Hepatocyte (in vitro differentiated cells): Measurements from ENCODE around the gene MGARP. TPM values are rescaled to one million over a fixed set of nuclear protein-coding genes. Genes with fewer than 3 reads are reported as not detected.

Experiments used
- DNase-seq: peaks from one replicate; pipeline ENCODE4 v3.0.0-alpha.2; 2016; ENCODE audit warnings: low spot score
- H2AFZ ChIP-seq: fragments of 200-600 bp; sonication (generic); 2 replicates; pipeline ENCODE4 v1.6.0; 2016; ENCODE audit warnings: antibody characterized with exemption, mild to moderate bottlenecking
- H3K27ac ChIP-seq: fragments of 200-600 bp; sonication (generic); 2 replicates; pipeline ENCODE4 v1.5.1; 2016; ENCODE audit warnings: mild to moderate bottlenecking
- H3K27me3 ChIP-seq: fragments of 200-600 bp; sonication (generic); 2 replicates; pipeline ENCODE4 v1.6.1; 2016
- H3K36me3 ChIP-seq: fragments of 200-600 bp; sonication (generic); replicated peaks from 2 replicates; pipeline ENCODE4 v1.5.1; 2016; ENCODE audit warnings: low read depth; ENCODE audit not compliant: insufficient read depth
- H3K4me1 ChIP-seq: fragments of 200-600 bp; sonication (generic); 2 replicates; pipeline ENCODE4 v1.5.1; 2016; ENCODE audit warnings: mild to moderate bottlenecking, moderate library complexity; ENCODE audit not compliant: insufficient read depth
- H3K4me2 ChIP-seq: fragments of 200-600 bp; sonication (generic); 2 replicates; pipeline ENCODE4 v1.6.0; 2016
- H3K4me3 ChIP-seq: fragments of 200-600 bp; sonication (generic); 2 replicates; pipeline ENCODE4 v1.5.1; 2016; ENCODE audit warnings: mild to moderate bottlenecking
- H3K79me2 ChIP-seq: fragments of 200-600 bp; sonication (generic); 2 replicates; pipeline ENCODE4 v1.6.0; 2017; ENCODE audit warnings: mild to moderate bottlenecking
- H3K9me2 ChIP-seq: fragments of 200-600 bp; sonication (generic); replicated peaks from 2 replicates; pipeline ENCODE4 v1.6.0; 2017; ENCODE audit warnings: mild to moderate bottlenecking; ENCODE audit not compliant: insufficient read depth
- H3K9me3 ChIP-seq: fragments of 200-600 bp; sonication (generic); 2 replicates; pipeline ENCODE4 v1.5.1; 2016; ENCODE audit warnings: low read depth, mild to moderate bottlenecking
- H4K20me1 ChIP-seq: fragments of 200-600 bp; sonication (generic); 2 replicates; pipeline ENCODE4 v1.6.0; 2016; ENCODE audit warnings: mild to moderate bottlenecking; ENCODE audit not compliant: insufficient read depth, poor library complexity, severe bottlenecking
- EZH2 ChIP-seq: fragments of 200-600 bp; sonication (generic); IDR thresholded peaks from 2 replicates; pipeline ENCODE4 v1.6.1; 2016; ENCODE audit warnings: antibody characterized with exemption, mild to moderate bottlenecking, borderline replicate concordance
- EZH2phosphoT487 ChIP-seq: fragments of 200-600 bp; sonication (generic); IDR thresholded peaks from one replicate; pipeline ENCODE4 v1.6.1; 2018; ENCODE audit warnings: antibody characterized with exemption, mild to moderate bottlenecking, low read depth, moderate library complexity; ENCODE audit not compliant: unreplicated experiment, severe bottlenecking
- WGBS: methylation state at CpG from one replicate; pipeline ENCODE4 v1.1.6; 2016; ENCODE audit warnings: low lambda C conversion rate; ENCODE audit errors: missing lambda C conversion rate; 5-methylcytosine and 5-hydroxymethylcytosine counted together
- polyA plus RNA-seq: library from polyadenylated mRNA; unstranded; fragments of >200 nt; fragmentation: Nextera tagmentation; extraction: Ambion mirVana; gene quantifications from 2 replicates; pipeline ENCODE4 v1.2.1, GENCODE V29; 2016
- total RNA-seq: library from RNA; depleted of rRNA; stranded (reverse); fragments of >200 nt; gene quantifications from 2 replicates; pipeline ENCODE4 v1.2.3, GENCODE V29; 2014
- TF ChIP-seq, protein P1 (sequence below): fragments of 200-600 bp; sonication (generic); IDR thresholded peaks from 2 replicates; pipeline ENCODE4 v1.5.1; 2016; ENCODE audit warnings: antibody characterized with exemption, mild to moderate bottlenecking; ENCODE audit not compliant: poor library complexity

The MGARP gene
- total and polyA plus RNA-seq, 2 experiments from 2014 or later: 0.90 to 4.3 TPM

GRCh38 chr4:139304920-139305319 is 24.9 kb upstream of the MGARP start:
- Histone ChIP-seq H3K36me3 (no peaks in the 10 kb centered on the region), H2AFZ (no peak overlapping the region), H3K27me3 (no peaks in the 10 kb centered on the region), H3K4me1 (peaks cover 11% of the 10 kb centered on the region), H3K9me3 (no peaks in the 10 kb centered on the region), H3K4me2 (no peak overlapping the region), H3K79me2 (peaks cover 83% of the 10 kb centered on the region), H3K9me2 (no peaks in the 10 kb centered on the region), H3K27ac (no peak overlapping the region), H3K4me3 (no peak overlapping the region), H4K20me1 (peaks cover 25% of the 10 kb centered on the region)
- DNase-seq: no peak
- 100% methylated on average over 2 of the region's 2 CpGs for WGBS
- TF ChIP-seq, protein P1, sequence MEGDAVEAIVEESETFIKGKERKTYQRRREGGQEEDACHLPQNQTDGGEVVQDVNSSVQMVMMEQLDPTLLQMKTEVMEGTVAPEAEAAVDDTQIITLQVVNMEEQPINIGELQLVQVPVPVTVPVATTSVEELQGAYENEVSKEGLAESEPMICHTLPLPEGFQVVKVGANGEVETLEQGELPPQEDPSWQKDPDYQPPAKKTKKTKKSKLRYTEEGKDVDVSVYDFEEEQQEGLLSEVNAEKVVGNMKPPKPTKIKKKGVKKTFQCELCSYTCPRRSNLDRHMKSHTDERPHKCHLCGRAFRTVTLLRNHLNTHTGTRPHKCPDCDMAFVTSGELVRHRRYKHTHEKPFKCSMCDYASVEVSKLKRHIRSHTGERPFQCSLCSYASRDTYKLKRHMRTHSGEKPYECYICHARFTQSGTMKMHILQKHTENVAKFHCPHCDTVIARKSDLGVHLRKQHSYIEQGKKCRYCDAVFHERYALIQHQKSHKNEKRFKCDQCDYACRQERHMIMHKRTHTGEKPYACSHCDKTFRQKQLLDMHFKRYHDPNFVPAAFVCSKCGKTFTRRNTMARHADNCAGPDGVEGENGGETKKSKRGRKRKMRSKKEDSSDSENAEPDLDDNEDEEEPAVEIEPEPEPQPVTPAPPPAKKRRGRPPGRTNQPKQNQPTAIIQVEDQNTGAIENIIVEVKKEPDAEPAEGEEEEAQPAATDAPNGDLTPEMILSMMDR: no peak
- no peak for TF ChIP-seq EZH2phosphoT487
- no peak for TF ChIP-seq EZH2

- Histone ChIP-seq H3K27me3 (no peaks in the 10 kb centered on the region), H3K4me2 (peak within 1 kb of the TSS; percentile 72), H2AFZ (peak within 1 kb of the TSS; percentile 86), H3K27ac (peak within 1 kb of the TSS; percentile 96), H3K36me3 (no peaks in the 10 kb centered on the region), H3K4me3 (peak within 1 kb of the TSS; percentile 86), H3K79me2 (peaks cover 74% of the 10 kb centered on the region), H3K9me2 (no peaks in the 10 kb centered on the region), H3K4me1 (peaks cover 13% of the 10 kb centered on the region), H4K20me1 (peaks cover 9% of the 10 kb centered on the region), H3K9me3 (no peaks in the 10 kb centered on the region)
- TF ChIP-seq EZH2: no peak
- TF ChIP-seq, protein P1: no peak
- no peak for TF ChIP-seq EZH2phosphoT487
- peak; percentile 70 for DNase-seq
- 2% methylated on average over 44 of the region's 46 CpGs for WGBS
These were observed 22.0 kb upstream of the MGARP start, which contains the start of gene NDUFC1 for GRCh38 chr4:139301821-139302611. Gene NDUFC1, minus strand, starts transcription at chr4:139302477. Its CDS starts 6,679 bp downstream, at chr4:139295798.

GRCh38 chr4:139301113-139301820 is 21.2 kb upstream of the MGARP start, which contains the start of gene NAA15:
Gene NAA15, plus strand, starts transcription at chr4:139301505. Its CDS starts 273 bp downstream, at chr4:139301778.
- peak; percentile 99 for DNase-seq
- H3K27me3 ChIP-seq: no peaks in the 10 kb centered on the region
- under 1% methylated on average over 58 of the region's 61 CpGs for WGBS

More at GRCh38 chr4:139301113-139301820, 21.2 kb upstream of the MGARP start, which contains the start of gene NAA15:
- H3K36me3 ChIP-seq: no peaks in the 10 kb centered on the region
- H3K4me2 ChIP-seq: peak within 1 kb of the TSS; percentile 79
- H3K27ac ChIP-seq: peak within 1 kb of the TSS; percentile 96
- no peaks in the 10 kb centered on the region for H3K9me3 ChIP-seq
- H4K20me1 ChIP-seq: peaks cover 9% of the 10 kb centered on the region
- TF ChIP-seq EZH2 (no peak), EZH2phosphoT487 (no peak)
- TF ChIP-seq, protein P1: no peak
- peaks cover 13% of the 10 kb centered on the region for H3K4me1 ChIP-seq
- peak within 1 kb of the TSS; percentile 86 for H2AFZ ChIP-seq
- peak within 1 kb of the TSS; percentile 86 for H3K4me3 ChIP-seq
- no peaks in the 10 kb centered on the region for H3K9me2 ChIP-seq
- H3K79me2 ChIP-seq: peaks cover 67% of the 10 kb centered on the region
